Activated CD4-positive, alpha-beta T cell treated with anti-CD3 and anti-CD28 coated beads, Interleukin-2, amount 10 ng/mL, durations not matched to agents 7 days and 5 days (primary cell): ENCODE measurements around the gene CEP112. TPM values are rescaled to one million over a fixed set of nuclear protein-coding genes. Genes with fewer than 3 reads are reported as not detected.
A peak's percentile ranks its signal among the peaks of the same experiment; 100 is the strongest.

Source experiments
- CTCF ChIA-PET: fragments of 350-600 bp; sonication (Branson Sonifier 250); formaldehyde crosslinking; loops from one replicate; lab custom pipeline; 2021; ENCODE audit warnings: antibody characterized with exemption; lab: Charles Lee
- POLR2A ChIA-PET: fragments of 350-600 bp; sonication (Branson Sonifier 250); formaldehyde crosslinking; loops from one replicate; lab custom pipeline; 2021; ENCODE audit warnings: antibody characterized with exemption; lab: Charles Lee
- DNase-seq: peaks from one replicate; pipeline ENCODE4 v3.0.0-alpha.2; 2020
- H3K27ac Mint-ChIP-seq: one replicate; pipeline ENCODE4 v1.8.0; 2021; ENCODE audit warnings: mild to moderate bottlenecking, moderate library complexity, mixed read lengths
- H3K27me3 Mint-ChIP-seq: one replicate; pipeline ENCODE4 v1.8.0; 2021; ENCODE audit warnings: mixed read lengths
- H3K36me3 Mint-ChIP-seq: one replicate; pipeline ENCODE4 v1.8.0; 2021; ENCODE audit warnings: low read depth, mixed read lengths
- H3K4me1 Mint-ChIP-seq: one replicate; pipeline ENCODE4 v1.8.0; 2021; ENCODE audit warnings: mixed read lengths
- H3K4me3 Mint-ChIP-seq: one replicate; pipeline ENCODE4 v1.8.0; 2021; ENCODE audit warnings: mild to moderate bottlenecking, moderate library complexity, mixed read lengths
- H3K9me3 Mint-ChIP-seq: one replicate; pipeline ENCODE4 v1.8.0; 2021; ENCODE audit warnings: mixed read lengths
- total RNA-seq, 2 experiments: library from RNA; stranded (reverse); gene quantifications; one replicate each; pipeline ENCODE4 v1.2.3, GENCODE V29; 2021

Gene CEP112
- total RNA-seq, 2 experiments from 2014 or later = 4.0 to 4.2 TPM

DNA sequence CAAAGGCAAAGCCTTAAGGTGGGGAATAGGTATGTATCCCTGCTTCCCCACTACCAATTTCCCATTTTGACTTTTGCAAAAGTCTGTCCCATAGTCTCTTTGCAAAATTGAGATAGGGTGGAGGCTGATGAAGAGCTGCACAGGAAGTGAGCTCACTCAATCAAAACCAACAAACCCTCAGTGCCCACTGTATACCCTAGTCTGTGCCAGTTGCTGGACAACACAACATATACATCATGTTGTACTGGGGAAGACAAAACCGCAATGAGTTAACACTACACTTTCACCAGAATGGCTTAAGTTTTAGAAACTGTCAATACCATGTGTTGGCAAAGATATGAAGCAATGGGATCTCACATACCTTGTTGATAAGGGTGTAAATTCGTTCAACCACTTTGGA is 590.1 kb downstream of the CEP112 start:
- H3K36me3 Mint-ChIP-seq = no peaks in the 10 kb centered on the region
- ChIA-PET POLR2A (no interaction called here), CTCF (interaction anchor here (0.6 kb wide), 1 partner anchor 1671 kb away, joined by 3 read pairs; no protein-coding TSS in a partner anchor)
- no peak overlapping the region for H3K4me3 Mint-ChIP-seq
- no peaks in the 10 kb centered on the region for H3K9me3 Mint-ChIP-seq
- no peak for DNase-seq
- H3K27ac Mint-ChIP-seq = no peak overlapping the region
- H3K27me3 Mint-ChIP-seq = no peaks in the 10 kb centered on the region
- H3K4me1 Mint-ChIP-seq = peaks cover 6% of the 10 kb centered on the region

- no peak overlapping the region for H3K27ac Mint-ChIP-seq
- ChIA-PET POLR2A (no interaction called here), CTCF (no interaction called here)
- H3K9me3 Mint-ChIP-seq = no peaks in the 10 kb centered on the region
- DNase-seq = no peak
- no peak overlapping the region for H3K4me3 Mint-ChIP-seq
- H3K27me3 Mint-ChIP-seq = no peaks in the 10 kb centered on the region
- H3K36me3 Mint-ChIP-seq = no peaks in the 10 kb centered on the region
- peaks cover 6% of the 10 kb centered on the region for H3K4me1 Mint-ChIP-seq
These were observed 590.8 kb downstream of the CEP112 start for GRCh38 chr17:65601145-65601544.

DNA sequence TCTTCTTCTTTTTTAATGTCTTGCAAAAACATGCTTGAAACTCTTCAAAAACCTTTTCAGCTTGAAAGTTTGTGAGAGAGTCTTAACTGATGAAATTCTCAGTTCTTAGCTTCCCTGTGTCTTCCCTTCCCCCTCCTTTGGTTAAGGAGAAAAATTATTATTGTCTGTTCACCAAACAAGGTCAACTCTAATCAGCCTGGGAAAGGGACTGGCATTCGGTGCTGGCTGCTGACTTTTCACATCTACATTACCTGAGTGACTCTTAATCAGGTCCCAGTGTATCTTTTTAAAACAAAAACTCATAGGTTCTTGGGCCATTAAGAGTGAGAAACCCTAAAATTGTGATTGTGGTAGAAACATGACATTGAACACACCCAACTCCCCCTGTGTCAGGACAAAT is 591.4 kb downstream of the CEP112 start:
- H3K4me1 Mint-ChIP-seq = peaks cover 6% of the 10 kb centered on the region
- DNase-seq = no peak
- POLR2A ChIA-PET = no interaction called here
- H3K27me3 Mint-ChIP-seq = no peaks in the 10 kb centered on the region
- no peak overlapping the region for H3K4me3 Mint-ChIP-seq
- CTCF ChIA-PET = no interaction called here
- no peak overlapping the region for H3K27ac Mint-ChIP-seq
- H3K9me3 Mint-ChIP-seq = no peaks in the 10 kb centered on the region
- H3K36me3 Mint-ChIP-seq = no peaks in the 10 kb centered on the region

DNA sequence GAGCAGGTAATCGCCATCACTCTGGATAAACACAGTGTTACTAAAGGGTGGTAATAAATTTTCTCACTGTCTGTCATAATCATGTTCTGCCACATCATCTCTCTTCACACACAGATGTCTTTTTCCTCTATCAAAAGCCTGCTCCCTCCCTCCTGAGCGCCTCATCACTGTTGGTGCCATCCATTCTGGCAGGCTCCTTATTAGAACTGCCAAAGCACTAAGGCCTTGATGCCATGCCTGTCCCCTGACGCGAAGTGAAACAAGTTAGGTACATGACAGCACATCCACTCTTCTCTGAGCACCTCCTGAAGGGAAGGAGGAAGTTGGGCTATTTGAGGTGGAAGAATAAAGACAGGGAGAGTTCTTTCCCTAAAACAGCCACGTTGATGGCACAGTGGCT is 592.3 kb downstream of the CEP112 start:
- no peak overlapping the region for H3K27ac Mint-ChIP-seq
- POLR2A ChIA-PET = no interaction called here
- no peak overlapping the region for H3K4me3 Mint-ChIP-seq
- CTCF ChIA-PET = no interaction called here
- H3K36me3 Mint-ChIP-seq = no peaks in the 10 kb centered on the region
- no peak for DNase-seq
- peaks cover 14% of the 10 kb centered on the region for H3K4me1 Mint-ChIP-seq
- H3K9me3 Mint-ChIP-seq = no peaks in the 10 kb centered on the region
- H3K27me3 Mint-ChIP-seq = no peaks in the 10 kb centered on the region

GRCh38 chr17:65598746-65599145 is 593.2 kb downstream of the CEP112 start:
- H3K4me1 Mint-ChIP-seq = peaks cover 22% of the 10 kb centered on the region
- ChIA-PET POLR2A (no interaction called here), CTCF (no interaction called here)
- no peaks in the 10 kb centered on the region for H3K36me3 Mint-ChIP-seq
- no peaks in the 10 kb centered on the region for H3K27me3 Mint-ChIP-seq
- no peak for DNase-seq
- no peak overlapping the region for H3K4me3 Mint-ChIP-seq
- no peak overlapping the region for H3K27ac Mint-ChIP-seq
- H3K9me3 Mint-ChIP-seq = no peaks in the 10 kb centered on the region

- Mint-ChIP-seq H3K36me3 (no peaks in the 10 kb centered on the region), H3K4me1 (peaks cover 23% of the 10 kb centered on the region), H3K4me3 (no peak overlapping the region), H3K9me3 (no peaks in the 10 kb centered on the region), H3K27ac (no peak overlapping the region), H3K27me3 (no peaks in the 10 kb centered on the region)
- no peak for DNase-seq
- POLR2A ChIA-PET = no interaction called here
- CTCF ChIA-PET = no interaction called here
These were observed 596.8 kb downstream of the CEP112 start for GRCh38 chr17:65595071-65595656.

- Mint-ChIP-seq H3K9me3 (no peaks in the 10 kb centered on the region), H3K27ac (peak overlapping the region; percentile 13), H3K4me1 (peaks cover 23% of the 10 kb centered on the region), H3K36me3 (no peaks in the 10 kb centered on the region), H3K27me3 (no peaks in the 10 kb centered on the region), H3K4me3 (peak overlapping the region; percentile 56)
- CTCF ChIA-PET = no interaction called here
- POLR2A ChIA-PET = no interaction called here
- DNase-seq = no peak
These were observed 597.8 kb downstream of the CEP112 start for GRCh38 chr17:65593855-65594845.

DNA sequence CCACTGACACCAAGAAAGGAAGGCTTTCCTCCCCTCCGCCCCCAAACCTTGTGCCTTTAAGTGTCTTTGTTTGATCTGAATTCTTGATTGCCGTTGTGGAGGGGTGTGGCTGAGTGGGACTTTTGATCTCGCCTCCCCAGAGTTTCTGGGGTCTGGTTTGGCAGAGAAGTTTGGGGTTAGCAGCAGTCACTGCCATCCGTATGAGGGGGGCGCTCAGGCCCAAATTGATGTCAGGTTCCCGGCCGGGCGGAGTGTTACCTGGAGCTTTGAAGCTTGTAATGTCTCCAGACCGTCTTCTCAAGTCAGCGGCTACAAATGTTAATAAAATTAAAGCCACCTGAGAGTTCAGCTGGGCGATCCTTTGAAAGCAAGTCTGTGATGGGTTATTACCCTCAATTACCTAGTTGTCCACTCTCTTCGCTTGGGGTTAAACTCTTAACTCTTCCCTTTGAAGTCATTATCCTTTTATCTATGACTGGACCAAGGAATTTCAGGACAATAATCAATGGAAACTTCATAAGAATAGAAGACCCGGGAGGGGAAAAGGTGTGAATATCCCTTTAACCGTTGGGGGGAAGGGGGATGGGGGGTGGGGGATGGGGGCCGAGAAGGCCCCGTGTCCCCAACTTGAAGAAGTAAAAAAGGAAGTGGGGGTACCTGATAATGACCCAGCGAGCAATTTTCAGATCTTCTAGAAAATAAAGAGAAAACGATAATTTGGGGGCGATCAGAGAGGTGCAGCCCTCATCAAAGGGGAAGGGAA is 598.7 kb downstream of the CEP112 start:
- DNase-seq = no peak
- ChIA-PET CTCF (interaction anchor here (0.6 kb wide), 1 partner anchor 11 kb away, joined by 3 read pairs; no protein-coding TSS in a partner anchor), POLR2A (no interaction called here)
- Mint-ChIP-seq H3K36me3 (no peaks in the 10 kb centered on the region), H3K27me3 (no peaks in the 10 kb centered on the region), H3K27ac (no peak overlapping the region), H3K9me3 (no peaks in the 10 kb centered on the region), H3K4me1 (peaks cover 23% of the 10 kb centered on the region), H3K4me3 (peak overlapping the region; percentile 56)

DNA sequence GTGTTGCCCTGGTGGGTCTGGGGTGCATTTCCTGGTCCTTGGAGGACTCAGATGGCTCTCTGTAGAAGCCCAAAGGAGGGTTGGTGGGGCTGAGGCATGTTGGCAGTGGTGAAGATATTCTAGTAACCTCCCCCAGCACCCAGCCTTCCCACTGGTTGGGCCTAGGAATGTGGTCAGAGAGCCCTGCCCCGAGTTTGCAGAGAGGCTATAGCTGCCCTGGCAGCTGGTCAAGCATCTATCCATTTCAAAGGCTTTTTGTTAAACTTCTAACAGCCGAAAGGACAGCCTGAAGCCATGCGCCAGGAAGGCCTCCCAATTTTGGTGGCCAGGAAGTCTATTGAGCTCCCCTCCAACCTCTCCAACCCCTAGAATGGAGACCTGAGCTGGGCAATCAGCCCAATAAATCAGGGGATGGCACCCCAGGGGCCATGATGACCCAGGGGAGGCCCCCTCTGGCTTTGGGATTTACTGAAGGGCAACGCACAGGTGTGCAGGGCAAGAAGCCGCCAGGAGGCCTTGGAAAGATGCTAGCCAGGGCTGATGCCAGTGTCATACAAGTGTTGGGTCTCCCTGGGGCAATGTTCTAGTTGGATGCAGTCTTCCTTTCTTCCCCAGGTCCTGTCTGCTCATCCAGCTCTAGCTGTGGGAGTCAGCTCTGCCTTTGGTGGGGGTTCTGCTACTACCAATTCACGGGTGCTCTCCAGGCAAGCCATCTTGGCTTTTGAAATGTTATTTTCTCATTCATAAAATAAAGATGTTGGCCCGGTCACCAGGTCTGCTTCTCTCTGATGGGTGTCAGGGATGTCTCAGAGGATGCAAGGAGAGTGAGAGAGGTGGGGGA is 599.6 kb downstream of the CEP112 start:
- no peak overlapping the region for H3K4me3 Mint-ChIP-seq
- H3K36me3 Mint-ChIP-seq = no peaks in the 10 kb centered on the region
- H3K27ac Mint-ChIP-seq = no peak overlapping the region
- peaks cover 24% of the 10 kb centered on the region for H3K4me1 Mint-ChIP-seq
- POLR2A ChIA-PET = no interaction called here
- CTCF ChIA-PET = interaction anchor here (0.6 kb wide), 1 partner anchor 12 kb away, joined by 3 read pairs; no protein-coding TSS in a partner anchor
- H3K9me3 Mint-ChIP-seq = no peaks in the 10 kb centered on the region
- no peaks in the 10 kb centered on the region for H3K27me3 Mint-ChIP-seq
- DNase-seq = no peak

DNA sequence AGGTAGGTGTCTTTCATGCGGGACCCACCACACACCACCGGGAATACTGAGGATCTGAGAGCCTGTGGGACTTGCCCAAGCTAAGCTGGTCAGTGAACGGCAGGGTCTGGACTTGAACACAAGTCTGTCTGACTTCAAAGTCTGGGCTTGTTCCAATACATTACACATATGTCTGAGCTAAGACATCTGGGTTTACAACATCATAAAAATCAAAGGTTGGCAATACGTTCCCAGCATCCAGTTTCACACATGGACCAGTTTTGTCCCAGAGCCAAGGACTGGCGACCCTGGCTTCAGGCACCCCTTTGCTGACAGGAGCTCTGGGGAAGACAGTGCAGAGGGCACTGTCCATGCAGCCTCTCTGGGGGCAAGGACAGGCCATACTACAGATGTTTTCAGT is 602.6 kb downstream of the CEP112 start:
- POLR2A ChIA-PET = no interaction called here
- Mint-ChIP-seq H3K9me3 (peaks cover 3% of the 10 kb centered on the region), H3K4me3 (no peak overlapping the region), H3K27me3 (no peaks in the 10 kb centered on the region), H3K27ac (no peak overlapping the region), H3K4me1 (peaks cover 23% of the 10 kb centered on the region), H3K36me3 (no peaks in the 10 kb centered on the region)
- DNase-seq = no peak
- CTCF ChIA-PET = no interaction called here

- Mint-ChIP-seq H3K27me3 (no peaks in the 10 kb centered on the region), H3K27ac (no peak overlapping the region), H3K9me3 (peaks cover 3% of the 10 kb centered on the region), H3K36me3 (no peaks in the 10 kb centered on the region), H3K4me1 (peaks cover 18% of the 10 kb centered on the region), H3K4me3 (no peak overlapping the region)
- DNase-seq = no peak
- ChIA-PET CTCF (interaction anchor here (0.9 kb wide), 1 partner anchor 17 kb away, joined by 3 read pairs; no protein-coding TSS in a partner anchor), POLR2A (no interaction called here)
These were observed 603.6 kb downstream of the CEP112 start for GRCh38 chr17:65588181-65588808.
